DOHH2 (cell line): ENCODE data around the gene EEFSEC.

ENCODE experiments used
- H3F3A ChIP-seq: fragments of 200-600 bp; sonication (generic), shearing (Covaris generic); 2 replicates; pipeline ENCODE4 v1.6.0; 2016; ENCODE audit warnings: antibody characterized with exemption, mild to moderate bottlenecking; ENCODE audit not compliant: control insufficient read depth, insufficient read depth
- H3K27ac ChIP-seq: fragments of 200-600 bp; sonication (generic); 2 replicates; pipeline ENCODE4 v1.5.1; 2014; ENCODE audit warnings: low read depth, mild to moderate bottlenecking, low read length, moderate library complexity
- H3K27me3 ChIP-seq: fragments of 200-600 bp; sonication (generic); 2 replicates; pipeline ENCODE4 v1.6.1; 2014; ENCODE audit warnings: mild to moderate bottlenecking, low read length, mixed read lengths; ENCODE audit not compliant: control insufficient read depth
- H3K36me3 ChIP-seq: fragments of 200-600 bp; sonication (generic); 2 replicates; pipeline ENCODE4 v1.6.1; 2014; ENCODE audit warnings: mild to moderate bottlenecking, low read length, moderate library complexity, mixed read lengths; ENCODE audit not compliant: control insufficient read depth
- H3K4me1 ChIP-seq: fragments of 200-600 bp; sonication (generic); 2 replicates; pipeline ENCODE4 v1.6.1; 2014; ENCODE audit warnings: mild to moderate bottlenecking, low read length, mixed read lengths; ENCODE audit not compliant: control insufficient read depth
- H3K4me2 ChIP-seq: fragments of 200-600 bp; sonication (generic); 2 replicates; pipeline ENCODE4 v1.6.0; 2014; ENCODE audit warnings: mild to moderate bottlenecking, low read length, moderate library complexity
- H3K4me3 ChIP-seq: fragments of 200-600 bp; sonication (generic); 2 replicates; pipeline ENCODE4 v1.5.1; 2014; ENCODE audit warnings: mild to moderate bottlenecking, low read length, mixed read lengths
- H3K79me2 ChIP-seq: fragments of 200-600 bp; sonication (generic); 2 replicates; pipeline ENCODE4 v1.6.1; 2014; ENCODE audit warnings: mild to moderate bottlenecking, low read length, mixed read lengths; ENCODE audit not compliant: control insufficient read depth
- H3K9me2 ChIP-seq: fragments of 200-600 bp; sonication (generic); replicated peaks from 2 replicates; pipeline ENCODE4 v1.6.1; 2014; ENCODE audit warnings: mild to moderate bottlenecking, low read length, mixed read lengths; ENCODE audit not compliant: control insufficient read depth
- H3K9me3 ChIP-seq: fragments of 200-600 bp; sonication (generic); 2 replicates; pipeline ENCODE4 v1.6.1; 2014; ENCODE audit warnings: antibody characterized with exemption, low read length, mixed read lengths; ENCODE audit not compliant: control insufficient read depth, insufficient read depth
- H4K20me1 ChIP-seq: fragments of 200-600 bp; sonication (generic); 2 replicates; pipeline ENCODE4 v1.6.0; 2014; ENCODE audit warnings: low read depth, mild to moderate bottlenecking, antibody characterized with exemption, low read length, moderate library complexity; ENCODE audit not compliant: control insufficient read depth, insufficient read depth
- EZH2phosphoT487 ChIP-seq: fragments of 200-600 bp; sonication (generic); IDR thresholded peaks from 2 replicates; pipeline ENCODE4 v1.6.1; 2017; ENCODE audit warnings: borderline replicate concordance, mild to moderate bottlenecking, antibody characterized with exemption, low read length, moderate library complexity, mixed read lengths
- TF ChIP-seq, protein P1 (sequence below): fragments of 200-600 bp; sonication (generic); IDR thresholded peaks from one replicate; pipeline ENCODE4 v1.5.1; 2014; ENCODE audit warnings: antibody characterized with exemption, mild to moderate bottlenecking, low read depth, low read length; ENCODE audit not compliant: poor library complexity, severe bottlenecking

Gene EEFSEC

GRCh38 chr3:128143496-128143895, 9.8 kb upstream of the EEFSEC start:
- Histone ChIP-seq H3K4me2 (no peak overlapping the region), H3K79me2 (no peaks in the 10 kb centered on the region), H4K20me1 (no peaks in the 10 kb centered on the region), H3F3A (no peaks in the 10 kb centered on the region), H3K36me3 (no peaks in the 10 kb centered on the region), H3K27ac (no peak overlapping the region), H3K4me1 (no peaks in the 10 kb centered on the region; the same call in 1 of the 2 replicates), H3K27me3 (peaks cover 34% of the 10 kb centered on the region), H3K9me3 (no peaks in the 10 kb centered on the region), H3K4me3 (no peak overlapping the region), H3K9me2 (no peaks in the 10 kb centered on the region)
- TF ChIP-seq, protein P1, sequence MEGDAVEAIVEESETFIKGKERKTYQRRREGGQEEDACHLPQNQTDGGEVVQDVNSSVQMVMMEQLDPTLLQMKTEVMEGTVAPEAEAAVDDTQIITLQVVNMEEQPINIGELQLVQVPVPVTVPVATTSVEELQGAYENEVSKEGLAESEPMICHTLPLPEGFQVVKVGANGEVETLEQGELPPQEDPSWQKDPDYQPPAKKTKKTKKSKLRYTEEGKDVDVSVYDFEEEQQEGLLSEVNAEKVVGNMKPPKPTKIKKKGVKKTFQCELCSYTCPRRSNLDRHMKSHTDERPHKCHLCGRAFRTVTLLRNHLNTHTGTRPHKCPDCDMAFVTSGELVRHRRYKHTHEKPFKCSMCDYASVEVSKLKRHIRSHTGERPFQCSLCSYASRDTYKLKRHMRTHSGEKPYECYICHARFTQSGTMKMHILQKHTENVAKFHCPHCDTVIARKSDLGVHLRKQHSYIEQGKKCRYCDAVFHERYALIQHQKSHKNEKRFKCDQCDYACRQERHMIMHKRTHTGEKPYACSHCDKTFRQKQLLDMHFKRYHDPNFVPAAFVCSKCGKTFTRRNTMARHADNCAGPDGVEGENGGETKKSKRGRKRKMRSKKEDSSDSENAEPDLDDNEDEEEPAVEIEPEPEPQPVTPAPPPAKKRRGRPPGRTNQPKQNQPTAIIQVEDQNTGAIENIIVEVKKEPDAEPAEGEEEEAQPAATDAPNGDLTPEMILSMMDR, result no peak
- TF ChIP-seq EZH2phosphoT487, result no peak

DNA sequence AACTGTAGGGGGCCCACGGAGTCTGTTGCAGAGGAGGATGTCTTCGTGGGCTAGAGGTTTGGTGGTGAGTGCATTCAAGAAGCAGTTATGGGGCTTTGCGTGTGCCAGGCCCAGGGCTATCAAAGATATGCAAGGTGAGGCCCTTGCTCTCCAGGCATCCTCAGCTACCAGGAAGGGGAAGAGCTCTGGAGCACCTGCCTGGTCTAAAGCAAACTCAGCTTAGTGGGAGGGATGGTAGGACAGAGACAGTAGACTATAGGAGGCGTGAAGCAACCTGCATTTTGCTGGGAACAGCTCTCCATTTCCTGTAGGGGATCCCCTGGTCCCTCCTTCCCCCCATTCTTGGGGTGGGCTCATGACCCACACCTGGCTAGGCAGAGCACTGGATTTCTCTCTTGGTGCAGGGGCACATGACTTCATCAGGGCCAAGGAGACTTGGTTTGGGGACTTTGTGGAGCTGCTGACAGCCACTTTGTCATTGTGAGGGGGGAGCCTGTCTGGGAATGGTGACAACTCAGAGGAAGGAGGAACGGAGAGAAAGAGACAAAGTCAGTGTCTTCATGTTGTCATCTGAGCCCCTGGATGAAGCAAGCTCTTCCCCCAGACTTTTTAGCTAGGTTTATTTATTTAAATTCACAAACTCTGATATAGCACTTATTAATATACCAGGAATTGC, 8.6 kb upstream of the EEFSEC start:
- Histone ChIP-seq H3K4me2 (no peak overlapping the region), H3K79me2 (no peaks in the 10 kb centered on the region), H4K20me1 (no peaks in the 10 kb centered on the region), H3K4me1 (no peaks in the 10 kb centered on the region; the same call in 1 of the 2 replicates), H3K27me3 (peaks cover 30% of the 10 kb centered on the region), H3K36me3 (no peaks in the 10 kb centered on the region), H3K9me3 (no peaks in the 10 kb centered on the region), H3K4me3 (no peak overlapping the region), H3K27ac (no peak overlapping the region), H3K9me2 (no peaks in the 10 kb centered on the region), H3F3A (no peaks in the 10 kb centered on the region)
- TF ChIP-seq EZH2phosphoT487, result no peak
- TF ChIP-seq, protein P1, result no peak

DNA sequence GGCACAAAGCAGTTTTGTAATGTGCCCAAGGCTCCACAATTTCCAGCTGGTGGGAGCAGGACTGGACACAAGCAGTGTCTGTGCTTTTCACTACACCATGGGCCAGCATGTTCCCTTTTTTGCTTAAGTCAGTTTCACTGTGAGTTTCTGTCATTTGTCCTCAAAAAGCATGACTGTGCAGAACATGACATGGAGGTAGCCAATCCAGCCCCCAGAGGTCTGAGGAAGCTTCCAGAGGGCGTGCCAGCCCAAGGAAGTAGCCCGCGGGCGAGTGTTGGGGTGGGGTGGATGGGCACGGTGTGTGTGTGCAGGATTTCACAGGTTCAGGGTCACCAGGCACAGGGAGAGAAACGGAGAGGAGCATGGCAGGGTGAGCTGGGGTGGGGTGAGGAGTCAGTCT, 8.0 kb upstream of the EEFSEC start:
- Histone ChIP-seq H3K9me2 (no peaks in the 10 kb centered on the region), H3K79me2 (no peaks in the 10 kb centered on the region), H3K9me3 (no peaks in the 10 kb centered on the region), H3K27ac (no peak overlapping the region), H3K27me3 (peaks cover 29% of the 10 kb centered on the region), H3K4me2 (no peak overlapping the region), H4K20me1 (no peaks in the 10 kb centered on the region), H3K4me3 (no peak overlapping the region), H3K4me1 (no peaks in the 10 kb centered on the region; the same call in 1 of the 2 replicates), H3F3A (no peaks in the 10 kb centered on the region), H3K36me3 (no peaks in the 10 kb centered on the region)
- TF ChIP-seq EZH2phosphoT487, result no peak
- TF ChIP-seq, protein P1, result no peak
